ENCODE results near the gene MRPL23.

DNA sequence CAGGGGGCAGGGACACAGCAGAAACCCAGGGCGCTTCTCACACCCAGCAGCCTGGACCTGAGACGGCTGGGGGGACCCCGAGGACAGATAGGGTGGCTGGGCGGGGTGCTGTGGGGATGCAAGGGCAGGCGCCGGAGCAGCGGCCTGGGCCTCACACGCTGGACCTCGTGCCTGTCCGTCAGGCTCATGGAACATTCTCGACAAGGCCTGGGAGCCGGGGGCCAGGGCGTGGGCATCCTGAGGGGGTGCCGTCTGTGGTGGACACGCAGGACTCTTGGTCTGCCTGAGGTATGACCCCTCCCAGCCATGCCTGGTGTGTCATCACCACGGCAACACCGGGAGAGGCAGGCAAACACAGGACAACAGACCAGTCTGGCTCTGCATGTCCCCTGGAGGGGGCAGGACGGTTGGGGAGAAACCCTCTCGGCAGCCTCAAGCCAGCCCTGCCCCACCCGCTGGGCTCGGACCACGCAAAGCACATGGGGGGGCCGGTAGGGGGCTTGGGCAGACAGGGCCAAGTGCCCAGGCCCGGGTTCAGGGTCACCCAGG, 21.4 kb downstream of the MRPL23 start:
- TF ChIP-seq CTCF (IDR thresholded peaks at IDR 0.05) = no peak
- no peak for TF ChIP-seq POLR2A (IDR thresholded peaks at IDR 0.05)

Data from body of pancreas (tissue), 4 donors.